HG02610 (cell line): Measurements from ENCODE around the gene TAS2R41.
"Not testable (repeated sequence)": the region's sequence is repeated elsewhere in the genome, so short reads cannot be mapped to it uniquely, and the experiment has no call there.

Experiments
- ATAC-seq: cut with Tn5 transposase; IDR thresholded peaks from one replicate; pipeline ENCODE4 v1.9.1; 2021; ENCODE audit warnings: mild to moderate bottlenecking, moderate library complexity; ENCODE audit not compliant: unreplicated experiment

The TAS2R41 gene

DNA sequence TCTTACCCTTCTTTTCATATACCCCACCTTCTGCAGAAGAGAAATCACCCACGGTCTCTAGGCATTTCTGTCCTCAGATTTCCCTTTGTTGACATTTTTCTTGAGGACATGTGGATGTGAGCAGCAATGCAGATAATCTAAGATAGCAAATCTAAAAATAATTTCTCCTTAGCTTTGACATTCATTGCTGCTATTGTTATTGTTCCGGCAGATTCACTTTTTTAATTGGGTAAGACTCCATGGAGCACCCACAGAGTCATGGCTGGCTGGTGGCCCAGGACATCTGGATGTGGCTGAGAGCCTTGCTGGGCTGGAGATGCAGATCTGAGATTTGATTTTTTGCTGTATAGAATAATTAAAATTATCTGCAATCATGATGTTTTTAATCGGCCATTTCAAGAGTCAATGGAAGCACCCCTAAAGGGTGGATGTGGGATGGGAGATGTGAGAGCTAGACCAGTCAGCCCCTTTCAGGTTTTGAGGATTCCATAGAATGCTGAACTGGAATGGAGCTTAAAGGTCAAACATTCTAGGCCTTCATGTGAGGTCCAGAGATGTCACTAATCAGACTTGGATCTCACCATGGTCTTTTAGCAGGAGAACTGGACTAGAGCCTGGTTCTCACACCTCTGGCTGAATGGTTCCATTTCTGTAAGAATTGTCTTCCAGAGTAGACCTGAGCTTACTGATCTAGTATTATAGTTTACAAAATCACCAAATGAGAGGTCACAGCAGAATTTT, 37.5 kb downstream of the TAS2R41 start:
- no peak for ATAC-seq

DNA sequence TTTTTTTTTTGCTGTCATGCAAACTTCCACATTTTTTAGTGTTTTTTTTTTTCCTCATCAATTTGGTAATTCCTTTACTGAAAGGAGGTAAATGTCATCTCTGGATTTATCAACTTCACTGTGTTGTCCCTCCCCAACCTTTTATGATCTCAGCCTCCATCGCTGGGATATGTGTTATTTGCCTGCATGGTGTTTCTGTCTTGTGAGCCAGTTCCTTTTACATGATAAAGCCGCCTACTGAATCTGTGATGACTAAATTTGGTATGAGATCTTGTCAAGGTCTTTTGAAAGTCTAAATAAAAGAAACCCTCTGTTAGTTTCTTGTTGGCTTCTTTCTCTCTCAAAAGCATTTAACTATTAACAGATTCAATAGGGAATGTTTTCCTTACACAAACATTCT, 39.3 kb downstream of the TAS2R41 start:
- no peak for ATAC-seq

DNA sequence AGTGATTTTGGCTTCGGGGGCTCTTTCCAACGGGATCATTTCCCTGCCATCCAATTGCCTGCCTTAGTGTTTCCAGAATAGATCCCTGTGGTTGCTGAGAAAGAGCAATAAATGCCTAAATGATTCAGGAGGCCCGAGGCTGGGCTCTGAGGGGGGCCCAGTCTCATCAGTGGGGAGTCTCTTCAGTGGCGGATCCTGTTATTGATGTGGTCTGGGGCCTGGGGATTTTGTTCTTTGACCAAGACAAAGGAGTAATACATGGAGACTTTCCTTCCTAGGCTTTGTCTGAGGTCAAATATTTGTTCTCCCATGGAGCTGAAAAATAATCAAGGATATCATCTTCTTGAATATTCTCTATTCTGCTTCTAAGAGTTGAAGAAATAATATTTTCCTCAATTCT, 40.8 kb downstream of the TAS2R41 start:
- no peak for ATAC-seq

DNA sequence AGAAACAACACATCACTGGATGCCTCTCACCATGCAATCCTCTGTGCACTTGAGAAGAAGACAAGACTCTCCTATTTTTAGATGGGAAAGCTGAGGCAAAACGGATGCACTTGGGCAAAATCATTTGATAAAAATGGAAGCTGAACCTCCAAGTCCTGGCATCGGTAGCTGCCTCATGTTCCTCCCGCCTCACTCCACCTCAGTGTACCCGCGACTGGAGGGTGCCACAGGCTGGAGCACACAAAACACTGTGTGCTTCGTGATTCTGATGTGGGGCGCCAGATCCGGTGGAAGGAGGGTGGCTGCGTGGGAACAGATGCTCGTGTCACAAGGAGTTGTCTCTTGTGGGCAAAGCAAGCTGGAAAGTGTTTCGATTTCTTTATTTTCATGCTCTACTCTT, 41.3 kb downstream of the TAS2R41 start:
- ATAC-seq, result no peak

DNA sequence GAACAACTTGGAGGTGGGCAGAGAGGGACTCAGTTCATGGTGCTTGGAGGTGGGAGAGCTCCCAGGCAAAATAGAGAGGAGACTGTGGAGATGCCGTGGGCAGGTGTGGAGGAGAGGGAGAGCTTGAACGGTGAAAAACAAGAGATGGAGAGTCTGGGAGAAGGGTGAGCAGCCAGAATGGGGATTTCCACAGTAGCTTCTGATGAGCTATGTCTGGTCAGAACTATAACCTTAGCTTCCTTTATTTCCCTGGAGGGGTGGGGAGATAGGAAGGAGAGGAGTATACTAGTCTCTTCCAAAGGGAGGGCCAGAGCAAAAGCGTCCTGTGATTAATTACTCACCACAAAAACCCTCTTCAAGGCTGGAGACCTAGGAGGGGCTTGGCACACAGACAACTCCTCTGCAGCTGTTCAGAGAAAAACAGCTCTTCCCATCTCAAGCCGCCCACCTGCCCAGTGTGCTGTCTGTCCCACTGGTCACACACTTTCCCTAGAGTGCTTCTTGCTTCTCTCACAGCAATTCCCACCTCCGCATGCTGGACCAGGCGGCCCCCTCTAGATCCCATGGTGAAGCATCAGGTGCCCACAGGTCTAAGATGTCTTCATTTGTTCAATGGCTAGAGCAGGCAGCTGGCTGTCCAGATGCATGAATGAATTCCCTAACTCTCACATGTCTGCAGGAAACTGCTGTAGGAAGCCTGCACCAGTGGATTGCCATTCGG, 41.9 kb downstream of the TAS2R41 start:
- ATAC-seq, result no peak

DNA sequence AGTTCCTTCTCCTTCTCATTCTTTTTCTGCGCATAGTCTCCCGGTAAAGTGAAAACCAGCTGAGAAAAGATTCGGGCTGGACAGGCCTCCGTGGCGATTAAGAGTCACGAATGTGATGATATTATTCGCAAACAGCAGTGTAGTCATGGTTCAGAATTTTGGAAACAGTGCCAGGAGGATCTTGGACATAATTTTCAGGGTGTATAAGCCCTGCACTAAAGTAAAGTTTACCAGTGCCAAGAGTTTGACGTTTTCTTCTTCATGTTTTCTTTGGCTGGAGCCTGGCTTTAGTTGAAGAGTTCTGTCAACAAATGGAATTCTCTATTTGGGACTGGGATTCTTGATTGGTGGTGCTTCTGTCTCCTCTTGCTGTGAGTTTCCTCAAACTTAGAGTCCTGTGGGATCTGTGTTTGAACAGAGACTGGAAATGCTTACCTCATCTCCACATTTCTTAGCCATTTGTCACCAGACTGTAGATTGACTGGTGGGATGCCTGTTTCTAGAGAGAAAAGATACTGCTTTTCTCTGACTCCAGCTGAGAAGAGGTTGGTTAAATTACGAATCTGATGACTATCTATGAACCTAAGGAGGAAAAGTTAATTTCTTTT, 44.7 kb downstream of the TAS2R41 start:
- not testable (repeated sequence) for ATAC-seq
